ENCODE results near the gene MED9.

The MED9 gene

DNA sequence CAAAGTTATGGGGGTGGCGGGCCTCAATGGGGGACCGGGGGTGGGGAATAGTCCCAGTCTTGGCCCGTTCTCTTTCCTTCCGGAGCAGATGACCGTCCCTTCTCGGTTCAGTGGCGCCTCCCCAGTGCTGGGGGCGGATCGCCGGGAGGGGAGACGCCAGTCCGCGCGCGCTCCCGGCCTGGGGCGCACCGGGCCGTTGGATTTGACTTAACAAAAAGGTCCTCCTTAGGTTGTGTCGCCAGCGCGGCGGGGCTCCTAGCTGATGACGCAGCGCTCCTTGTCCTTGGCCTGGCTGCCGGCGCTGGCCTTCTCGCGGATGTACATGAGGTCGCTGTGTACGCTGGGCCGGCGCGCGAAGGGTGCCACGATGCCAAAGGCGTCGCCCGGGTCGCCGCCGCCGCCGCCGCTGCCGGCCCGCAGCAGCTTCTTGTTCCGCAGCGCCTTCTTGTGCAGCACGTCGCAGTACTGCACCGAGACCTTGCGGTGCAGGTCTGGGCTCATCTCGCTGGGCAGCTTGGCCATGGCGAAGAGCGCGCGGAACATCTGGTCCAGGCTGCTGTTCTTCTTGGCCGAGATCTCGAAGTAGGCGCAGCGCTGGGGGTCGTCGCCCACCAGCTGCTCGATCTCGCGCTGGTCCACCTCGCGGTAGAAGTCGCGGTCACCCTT is 18.2 kb downstream of the MED9 start:
- H4K20me1 ChIP-seq (ENCODE audit: low read depth, low read length) = no peaks in the 10 kb centered on the region
- TF ChIP-seq EZH2phosphoT487 (conservative IDR thresholded peaks at IDR 0.05; ENCODE audit: low read length) = no peak
- TF ChIP-seq, protein P1, sequence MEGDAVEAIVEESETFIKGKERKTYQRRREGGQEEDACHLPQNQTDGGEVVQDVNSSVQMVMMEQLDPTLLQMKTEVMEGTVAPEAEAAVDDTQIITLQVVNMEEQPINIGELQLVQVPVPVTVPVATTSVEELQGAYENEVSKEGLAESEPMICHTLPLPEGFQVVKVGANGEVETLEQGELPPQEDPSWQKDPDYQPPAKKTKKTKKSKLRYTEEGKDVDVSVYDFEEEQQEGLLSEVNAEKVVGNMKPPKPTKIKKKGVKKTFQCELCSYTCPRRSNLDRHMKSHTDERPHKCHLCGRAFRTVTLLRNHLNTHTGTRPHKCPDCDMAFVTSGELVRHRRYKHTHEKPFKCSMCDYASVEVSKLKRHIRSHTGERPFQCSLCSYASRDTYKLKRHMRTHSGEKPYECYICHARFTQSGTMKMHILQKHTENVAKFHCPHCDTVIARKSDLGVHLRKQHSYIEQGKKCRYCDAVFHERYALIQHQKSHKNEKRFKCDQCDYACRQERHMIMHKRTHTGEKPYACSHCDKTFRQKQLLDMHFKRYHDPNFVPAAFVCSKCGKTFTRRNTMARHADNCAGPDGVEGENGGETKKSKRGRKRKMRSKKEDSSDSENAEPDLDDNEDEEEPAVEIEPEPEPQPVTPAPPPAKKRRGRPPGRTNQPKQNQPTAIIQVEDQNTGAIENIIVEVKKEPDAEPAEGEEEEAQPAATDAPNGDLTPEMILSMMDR (IDR thresholded peaks at IDR 0.05; ENCODE audit: insufficient read depth, low read length, poor library complexity, severe bottlenecking) = no peak
- H2AFZ ChIP-seq (ENCODE audit: low read depth, low read length, severe bottlenecking) = no peak overlapping the region
- no peaks in the 10 kb centered on the region for H3K36me3 ChIP-seq (ENCODE audit: low read length)
- no peaks in the 10 kb centered on the region for H3K9me3 ChIP-seq (ENCODE audit: insufficient read depth, low read length)
- no peaks in the 10 kb centered on the region for H3K79me2 ChIP-seq (ENCODE audit: insufficient read depth, low read length)
- no peaks in the 10 kb centered on the region for H3K27me3 ChIP-seq (ENCODE audit: low read length)
- no peak overlapping the region for H3K27ac ChIP-seq (ENCODE audit: low read depth, low read length)
- no peaks in the 10 kb centered on the region for H3K9me2 ChIP-seq (replicated peaks; ENCODE audit: insufficient read depth, low read length)
- H3F3A ChIP-seq (ENCODE audit: insufficient read depth) = no peaks in the 10 kb centered on the region
- no peak overlapping the region for H3K4me3 ChIP-seq (ENCODE audit: insufficient read depth, low read length, poor library complexity, severe bottlenecking)
- H3K9ac ChIP-seq (ENCODE audit: low read length) = no peak overlapping the region
- no peak overlapping the region for H3K4me2 ChIP-seq (ENCODE audit: low read depth, low read length, poor library complexity, severe bottlenecking)

DNA sequence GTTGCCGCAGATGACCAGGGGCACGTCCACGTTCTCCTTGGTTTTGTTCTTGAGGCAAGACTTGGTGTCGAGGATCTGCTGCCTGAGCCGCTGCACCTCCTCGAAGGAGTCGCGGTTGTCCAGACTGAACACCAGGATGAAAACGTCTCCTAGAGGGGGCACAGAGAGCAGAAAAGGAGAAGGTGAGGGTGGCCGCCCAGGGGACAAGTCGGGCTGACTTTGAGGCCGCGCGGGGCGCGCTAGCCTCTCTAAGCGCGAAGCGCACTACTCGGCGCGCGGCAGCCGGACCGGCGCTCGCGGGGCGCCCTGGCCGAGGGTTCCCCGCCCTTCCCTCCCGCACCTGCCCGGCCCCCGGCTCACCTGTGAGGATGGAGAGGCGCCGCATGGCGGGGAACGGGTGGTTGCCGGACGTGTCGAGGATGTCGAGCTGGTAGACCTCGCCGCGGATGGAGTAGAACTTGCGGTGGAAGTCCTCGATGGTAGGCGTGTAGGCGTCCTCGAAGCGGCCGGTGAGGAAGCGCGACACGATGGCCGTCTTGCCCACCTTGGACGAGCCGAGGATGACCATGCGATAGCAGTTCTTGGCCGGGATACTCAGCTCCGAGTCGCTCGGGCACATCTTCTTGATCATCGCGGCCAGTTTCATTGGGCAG is 18.9 kb downstream of the MED9 start:
- Histone ChIP-seq H3K9me2 (replicated peaks; ENCODE audit: insufficient read depth, low read length) (no peaks in the 10 kb centered on the region), H3K36me3 (ENCODE audit: low read length) (no peaks in the 10 kb centered on the region), H4K20me1 (ENCODE audit: low read depth, low read length) (no peaks in the 10 kb centered on the region), H3K9me3 (ENCODE audit: insufficient read depth, low read length) (no peaks in the 10 kb centered on the region), H3F3A (ENCODE audit: insufficient read depth) (no peaks in the 10 kb centered on the region), H3K27me3 (ENCODE audit: low read length) (no peaks in the 10 kb centered on the region), H3K79me2 (ENCODE audit: insufficient read depth, low read length) (no peaks in the 10 kb centered on the region), H3K4me3 (ENCODE audit: insufficient read depth, low read length, poor library complexity, severe bottlenecking) (no peak overlapping the region), H3K9ac (ENCODE audit: low read length) (no peak overlapping the region), H3K4me2 (ENCODE audit: low read depth, low read length, poor library complexity, severe bottlenecking) (peak overlapping the region; percentile 61), H2AFZ (ENCODE audit: low read depth, low read length, severe bottlenecking) (no peak overlapping the region), H3K27ac (ENCODE audit: low read depth, low read length) (no peak overlapping the region)
- TF ChIP-seq, protein P1 (IDR thresholded peaks at IDR 0.05; ENCODE audit: insufficient read depth, low read length, poor library complexity, severe bottlenecking) = no peak
- TF ChIP-seq EZH2phosphoT487 (conservative IDR thresholded peaks at IDR 0.05; ENCODE audit: low read length) = no peak

DNA sequence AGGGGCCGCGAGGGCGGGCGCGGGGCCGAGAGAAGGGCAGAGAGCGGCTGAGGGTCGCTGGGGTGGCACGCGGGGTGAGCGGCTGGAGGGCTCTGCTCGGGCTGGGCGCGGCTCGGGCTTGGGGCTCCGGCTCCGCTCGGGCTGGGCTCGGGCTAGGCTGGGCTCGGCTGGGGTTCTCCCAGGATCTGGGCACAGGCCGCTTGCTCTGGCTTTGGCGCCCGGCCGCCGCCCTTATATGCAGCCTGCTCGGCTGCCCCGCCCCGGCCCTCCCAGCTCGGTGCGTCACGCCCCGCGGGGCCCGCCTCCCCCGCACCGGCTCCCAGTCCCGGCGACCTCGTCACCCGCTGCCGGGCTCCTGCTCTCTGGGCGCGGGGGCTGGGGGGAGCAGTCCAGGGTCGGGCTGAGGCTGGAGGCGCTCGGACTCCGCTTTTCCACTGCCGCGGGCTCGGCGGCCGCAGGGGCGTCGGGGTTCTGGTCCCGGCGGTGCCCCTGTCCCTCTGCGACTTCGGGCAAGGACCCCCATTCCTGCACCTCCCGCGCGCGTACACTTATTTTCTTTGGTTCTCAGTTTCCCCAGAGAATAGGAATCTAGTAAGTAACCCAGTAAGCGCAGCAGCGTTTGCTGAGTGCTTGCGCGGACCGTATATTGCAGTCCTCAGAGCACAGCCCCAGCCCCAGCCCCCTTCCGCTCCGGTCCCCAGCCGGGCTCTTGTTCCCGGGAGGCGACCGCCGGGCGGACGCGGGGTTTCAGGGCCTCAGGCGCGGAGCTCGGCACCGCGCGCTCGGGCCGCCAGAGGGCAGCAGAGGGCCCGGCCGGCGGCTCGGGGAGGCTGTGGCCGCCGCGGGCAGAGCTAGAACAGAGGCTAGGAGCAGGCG is 19.6 kb downstream of the MED9 start, which contains the start of gene RASD1:
Gene RASD1 (minus strand): TSS at position 207 of the 876 bp plus-strand sequence. CDS start 214 bp downstream, outside the sequence.
- Histone ChIP-seq H3K27ac (ENCODE audit: low read depth, low read length) (no peak within 1 kb of the TSS), H3K27me3 (ENCODE audit: low read length) (no peaks in the 10 kb centered on the region), H3K4me3 (ENCODE audit: insufficient read depth, low read length, poor library complexity, severe bottlenecking) (peak within 1 kb of the TSS; percentile 42), H3K9me3 (ENCODE audit: insufficient read depth, low read length) (no peaks in the 10 kb centered on the region), H3K9me2 (replicated peaks; ENCODE audit: insufficient read depth, low read length) (no peaks in the 10 kb centered on the region), H4K20me1 (ENCODE audit: low read depth, low read length) (no peaks in the 10 kb centered on the region; the same call in 1 of the 2 replicates), H2AFZ (ENCODE audit: low read depth, low read length, severe bottlenecking) (peak within 1 kb of the TSS; percentile 48), H3F3A (ENCODE audit: insufficient read depth) (no peaks in the 10 kb centered on the region), H3K9ac (ENCODE audit: low read length) (peak within 1 kb of the TSS; percentile 34; the same call in 1 of the 2 replicates), H3K79me2 (ENCODE audit: insufficient read depth, low read length) (no peaks in the 10 kb centered on the region), H3K36me3 (ENCODE audit: low read length) (no peaks in the 10 kb centered on the region), H3K4me2 (ENCODE audit: low read depth, low read length, poor library complexity, severe bottlenecking) (peak within 1 kb of the TSS; percentile 61)
- TF ChIP-seq, protein P1 (IDR thresholded peaks at IDR 0.05; ENCODE audit: insufficient read depth, low read length, poor library complexity, severe bottlenecking) = peak; percentile 89
- TF ChIP-seq EZH2phosphoT487 (conservative IDR thresholded peaks at IDR 0.05; ENCODE audit: low read length) = no peak

Measured in SU-DHL-6 (cell line).